Sigmoid colon (tissue), 7 donors: ENCODE results near the gene NOP10. TPM values are rescaled to one million over a fixed set of nuclear protein-coding genes. Genes with fewer than 3 reads are reported as not detected.

Experiments
- DNase-seq: peaks from one replicate; pipeline ENCODE4 v3.0.0-alpha.2; 2019
- H3K27ac ChIP-seq, 4 donors: fragments of 200-600 bp; sonication (generic); one replicate each; pipeline ENCODE4 v1.5.1; 2016 to 2019; ENCODE audit warnings: mild to moderate bottlenecking in 1 of 4
- H3K27me3 ChIP-seq, 3 donors: fragments of 200-600 bp; sonication (generic); one replicate each; pipeline ENCODE4 v1.5.1; 2019; ENCODE audit warnings: mild to moderate bottlenecking in 1 of 3
- H3K36me3 ChIP-seq, 4 donors: fragments of 200-600 bp; sonication (generic); one replicate each; pipeline ENCODE4 v1.5.1; 2016 to 2019
- H3K4me1 ChIP-seq, 4 donors: fragments of 200-600 bp; sonication (generic); one replicate each; pipeline ENCODE4 v1.5.1; 2017 to 2019
- H3K4me3 ChIP-seq, 4 donors: fragments of 200-600 bp; sonication (generic); one replicate each; pipeline ENCODE4 v1.5.1; 2017 to 2019; ENCODE audit warnings: mild to moderate bottlenecking in 2 of 4, moderate library complexity in 1 of 4
- H3K9me3 ChIP-seq, 4 donors: fragments of 200-600 bp in 3 of 4; sonication (generic) in 3 of 4; one replicate each; pipeline versions ENCODE4 v1.5.1 to v1.6.1; 2013 to 2019
- CTCF ChIP-seq, 4 experiments: fragments of 450-650 bp in 3 of 4; fragments of 200-600 bp in 1 of 4; IDR thresholded peaks; one replicate each; pipeline ENCODE4 v1.5.1; 2016 to 2019; ENCODE audit warnings: antibody characterized with exemption in 4 of 4, mild to moderate bottlenecking in 3 of 4, moderate library complexity in 2 of 4
- EP300 ChIP-seq, 4 donors: sonication (generic); formaldehyde crosslinking; IDR thresholded peaks; one replicate each; pipeline ENCODE4 v1.6.1; 2017; ENCODE audit warnings: antibody characterized with exemption in 4 of 4
- POLR2A ChIP-seq, 2 donors: fragments of 450-650 bp; IDR thresholded peaks; one replicate each; pipeline ENCODE4 v1.6.1; 2016; ENCODE audit warnings: antibody characterized with exemption in 2 of 2, mild to moderate bottlenecking in 2 of 2, moderate library complexity in 2 of 2
- POLR2AphosphoS5 ChIP-seq, 4 donors: sonication (generic); formaldehyde crosslinking; IDR thresholded peaks; one replicate each; pipeline ENCODE4 v1.6.1; 2017; ENCODE audit warnings: antibody characterized with exemption in 4 of 4
- WGBS, 2 donors: extraction: QIAGEN DNeasy Blood & Tissue Kit; methylation state at CpG; one replicate each; pipeline ENCODE4 v1.1.7; 2013; 5-methylcytosine and 5-hydroxymethylcytosine counted together
- intact Hi-C: fragments of 100-400 bp; cut with DNase I; formaldehyde crosslinking; loops from one replicate; pipeline ENCODE4 v1.15.1; 2023
- polyA plus RNA-seq, 3 donors: library from polyadenylated mRNA; stranded (reverse); fragments of 200-250 nt; gene quantifications; one replicate each; pipeline ENCODE4 v1.2.3, GENCODE V29; 2013
- total RNA-seq, 4 donors: library from RNA; depleted of rRNA; stranded (reverse); fragments of >200 nt; gene quantifications; one replicate each; pipeline ENCODE4 v1.1.0, GENCODE V29; 2016
- donor health status: healthy with polysubstance abuse.
- donor health status: Bipolar disorder and iron deficiency.
- donor health status: healthy.

Gene NOP10
- total and polyA plus RNA-seq, 7 donors: 67.6 to 532 (median 160) TPM

- TF ChIP-seq POLR2A (IDR thresholded peaks at IDR 0.05) (no peak), EP300 (IDR thresholded peaks at IDR 0.05) (no peak), CTCF (IDR thresholded peaks at IDR 0.05) (no peak), POLR2AphosphoS5 (IDR thresholded peaks at IDR 0.05) (no peak)
- Histone ChIP-seq H3K9me3 (no peaks in the 10 kb centered on the region), H3K27ac (no peak overlapping the region), H3K27me3 (no peaks in the 10 kb centered on the region), H3K36me3 (peaks cover 0 to 6% (median 0%) of the 10 kb centered on the region in 4 donors), H3K4me1 (peaks cover 0 to 30% (median 17%) of the 10 kb centered on the region in 4 donors), H3K4me3 (no peak overlapping the region)
- no peak for DNase-seq
- WGBS, 2 donors: 96 to 97% methylated on average over 6 of the region's 6 CpGs
- intact Hi-C loops: loop anchor here (10.0 kb wide), 1 partner anchor 1212 kb away; the partner anchor contains the start of gene DPH6
Observed at GRCh38 chr15:34332553-34333120, 10.3 kb downstream of the NOP10 start.

- no peaks in the 10 kb centered on the region for H3K9me3 ChIP-seq
- intact Hi-C loops: loop anchor here (10.0 kb wide), 1 partner anchor 1213 kb away; the partner anchor contains the start of gene DPH6
- H3K4me3 ChIP-seq: no peak overlapping the region
- DNase-seq: no peak
- peaks cover 0 to 25% (median 13%) of the 10 kb centered on the region in 4 donors for H3K4me1 ChIP-seq
- H3K27me3 ChIP-seq: no peaks in the 10 kb centered on the region
- WGBS, 2 donors: 63 to 87% methylated on average over 2 of the region's 2 CpGs
- TF ChIP-seq EP300 (IDR thresholded peaks at IDR 0.05): no peak
- TF ChIP-seq CTCF (IDR thresholded peaks at IDR 0.05): no peak
- no peak for TF ChIP-seq POLR2AphosphoS5 (IDR thresholded peaks at IDR 0.05)
- no peak for TF ChIP-seq POLR2A (IDR thresholded peaks at IDR 0.05)
- peaks cover 0 to 6% (median 0%) of the 10 kb centered on the region in 4 donors for H3K36me3 ChIP-seq
- no peak overlapping the region for H3K27ac ChIP-seq
Observed at GRCh38 chr15:34331809-34332208, 11.1 kb downstream of the NOP10 start.

GRCh38 chr15:34330279-34330678 is 12.7 kb downstream of the NOP10 start:
- Histone ChIP-seq H3K4me3 (no peak overlapping the region), H3K27me3 (no peaks in the 10 kb centered on the region), H3K27ac (no peak overlapping the region), H3K36me3 (peaks cover 0 to 6% (median 0%) of the 10 kb centered on the region in 4 donors), H3K4me1 (peaks cover 0 to 10% (median 3%) of the 10 kb centered on the region in 4 donors), H3K9me3 (no peaks in the 10 kb centered on the region)
- no peak for DNase-seq
- intact Hi-C loops: loop anchor here (10.0 kb wide), 1 partner anchor 1215 kb away; the partner anchor contains the start of gene DPH6
- TF ChIP-seq CTCF (IDR thresholded peaks at IDR 0.05): no peak
- TF ChIP-seq EP300 (IDR thresholded peaks at IDR 0.05): no peak
- TF ChIP-seq POLR2AphosphoS5 (IDR thresholded peaks at IDR 0.05): no peak
- TF ChIP-seq POLR2A (IDR thresholded peaks at IDR 0.05): no peak
- 92 to 94% methylated on average over 5 of the region's 5 CpGs for WGBS, 2 donors

GRCh38 chr15:34329006-34329405 is 13.9 kb downstream of the NOP10 start:
- peaks cover 0 to 6% (median 0%) of the 10 kb centered on the region in 4 donors for H3K36me3 ChIP-seq
- intact Hi-C loops: no loop called here
- no peak for DNase-seq
- no peaks in the 10 kb centered on the region for H3K9me3 ChIP-seq
- H3K27me3 ChIP-seq: no peaks in the 10 kb centered on the region
- 74 to 79% methylated on average over 2 of the region's 2 CpGs for WGBS, 2 donors
- no peak overlapping the region for H3K4me3 ChIP-seq
- H3K4me1 ChIP-seq: no peaks in the 10 kb centered on the region
- TF ChIP-seq POLR2A (IDR thresholded peaks at IDR 0.05): no peak
- no peak for TF ChIP-seq EP300 (IDR thresholded peaks at IDR 0.05)
- no peak for TF ChIP-seq CTCF (IDR thresholded peaks at IDR 0.05)
- TF ChIP-seq POLR2AphosphoS5 (IDR thresholded peaks at IDR 0.05): no peak
- no peak overlapping the region for H3K27ac ChIP-seq
